Measurements from ENCODE around the gene NUMB.

The NUMB gene

DNA sequence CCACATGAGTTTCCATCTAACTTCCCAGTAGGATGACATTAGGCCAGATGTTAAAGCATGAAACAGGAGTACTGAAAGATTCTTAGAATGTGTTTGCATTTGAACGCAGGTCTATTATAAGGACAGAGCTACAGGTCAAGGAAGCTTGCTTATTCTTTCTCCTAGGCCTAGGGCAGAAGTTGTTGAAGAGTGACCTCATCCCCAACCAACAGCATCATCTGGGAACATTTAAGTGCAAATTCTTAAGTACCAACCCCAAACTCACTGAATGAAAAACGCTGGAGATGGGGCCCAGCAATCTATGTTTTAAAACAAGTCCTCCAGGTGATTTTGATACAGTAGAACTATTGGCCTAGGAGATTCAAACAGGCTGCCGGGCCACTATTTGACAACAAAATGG lies 168.6 kb downstream of the NUMB start:
- DNase-seq (ENCODE audit: low spot score) = no peak

- DNase-seq (ENCODE audit: low spot score) = no peak
Measured at GRCh38 chr14:73289308-73289707, 169.0 kb downstream of the NUMB start.

- no peak for DNase-seq (ENCODE audit: low spot score)
Measured at GRCh38 chr14:73287071-73287470, 171.3 kb downstream of the NUMB start.

DNA sequence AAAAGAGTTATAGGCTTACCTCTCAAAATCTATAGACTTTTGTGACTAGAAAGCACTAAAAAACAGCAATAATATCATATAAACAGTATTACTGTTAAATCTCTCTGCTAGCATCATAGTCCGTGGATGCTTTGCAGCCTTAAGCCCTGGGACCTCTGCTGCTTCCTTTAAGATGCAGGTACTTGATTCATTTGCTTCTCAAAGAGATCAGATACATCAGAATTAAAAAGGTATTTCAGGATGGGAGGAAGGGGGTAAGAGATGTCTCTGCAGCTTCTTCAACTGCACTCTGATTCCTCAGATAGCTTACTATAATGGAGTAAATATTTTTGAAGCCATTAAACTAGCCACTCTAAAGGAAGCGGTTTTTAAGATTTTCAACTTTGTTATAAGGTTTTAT lies 171.7 kb downstream of the NUMB start:
- DNase-seq (ENCODE audit: low spot score) = no peak

DNA sequence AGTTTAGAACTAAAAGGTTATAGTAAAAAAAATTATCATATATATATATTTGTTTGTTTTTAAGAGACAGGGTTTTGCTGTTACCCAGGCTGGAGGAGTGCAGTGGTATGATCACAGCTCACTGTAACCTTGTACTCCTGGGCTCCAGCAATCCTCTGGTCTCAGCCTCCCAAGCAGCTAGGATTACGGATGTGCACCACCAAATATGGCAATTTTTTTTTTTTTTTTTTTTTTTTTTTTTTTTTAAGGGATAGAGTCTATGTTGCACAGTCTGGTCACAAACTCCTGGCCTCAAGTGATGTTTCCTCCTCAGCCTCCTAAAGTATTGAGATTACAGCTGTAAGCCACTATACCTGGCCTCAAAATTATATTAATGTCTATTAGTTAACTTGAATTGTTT lies 172.4 kb downstream of the NUMB start:
- DNase-seq (ENCODE audit: low spot score) = no peak

DNA sequence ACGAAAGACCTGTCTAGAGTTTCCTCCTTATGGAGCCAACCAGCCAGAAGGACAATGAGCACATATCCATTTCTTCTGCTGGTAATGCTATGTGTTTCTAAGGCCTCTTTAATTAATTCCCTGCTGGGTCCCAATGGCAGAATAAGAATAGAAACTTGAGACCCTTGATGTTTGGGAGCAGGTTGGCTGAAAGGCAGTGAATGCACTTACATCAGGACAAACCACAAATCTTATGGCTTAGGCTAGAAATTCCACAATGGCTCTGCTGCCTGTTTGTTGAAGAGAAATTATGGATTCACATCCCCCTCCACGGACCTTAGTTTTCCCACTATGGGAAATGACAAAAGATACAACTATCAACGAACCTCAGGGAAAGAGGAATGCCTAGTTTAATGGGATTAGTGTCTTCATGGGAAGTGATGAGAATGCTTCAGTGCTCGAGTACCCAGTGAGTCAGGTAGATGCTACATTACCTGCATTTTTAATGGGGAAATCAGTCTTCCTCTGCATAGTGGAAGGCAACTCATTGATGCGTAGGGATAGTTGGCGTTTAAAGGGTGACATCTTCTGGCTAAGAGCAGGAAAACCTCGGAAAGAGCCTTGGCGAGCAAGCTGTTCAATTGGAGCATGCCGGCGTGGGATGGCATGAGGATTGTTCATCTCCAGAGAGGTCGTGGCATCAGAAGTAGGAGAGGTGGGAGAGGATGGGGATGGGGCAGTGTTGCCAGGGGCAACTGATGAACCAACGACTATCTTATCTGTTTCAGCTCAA lies 174.6 kb downstream of the NUMB start:
- DNase-seq (ENCODE audit: low spot score) = no peak

GRCh38 chr14:73280903-73281302 lies 177.4 kb downstream of the NUMB start:
- DNase-seq (ENCODE audit: low spot score) = no peak

GRCh38 chr14:73277376-73277775 lies 181.0 kb downstream of the NUMB start:
- no peak for DNase-seq (ENCODE audit: low spot score)

- DNase-seq (ENCODE audit: low spot score) = no peak
Measured at GRCh38 chr14:73276836-73277235, 181.5 kb downstream of the NUMB start.

DNA sequence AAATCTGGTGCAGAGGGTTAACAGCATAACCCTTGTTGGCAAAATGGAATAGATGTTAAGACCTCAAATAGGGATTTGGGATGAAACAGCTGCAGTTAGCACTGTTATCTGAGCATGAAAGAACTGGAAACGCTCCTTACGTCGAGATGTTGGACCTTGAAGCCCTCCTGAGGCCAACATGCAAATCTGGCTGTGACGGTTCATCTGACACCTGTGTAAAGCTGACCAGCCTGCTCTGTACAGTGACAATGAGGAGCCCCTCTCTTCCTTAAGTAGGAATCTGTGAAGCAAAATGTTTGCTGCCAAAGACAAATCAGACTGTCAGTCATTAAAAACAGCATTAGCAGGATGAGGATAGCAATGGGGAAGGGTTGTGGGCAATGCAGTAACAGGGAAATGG lies 184.5 kb downstream of the NUMB start:
- no peak for DNase-seq (ENCODE audit: low spot score)

DNA sequence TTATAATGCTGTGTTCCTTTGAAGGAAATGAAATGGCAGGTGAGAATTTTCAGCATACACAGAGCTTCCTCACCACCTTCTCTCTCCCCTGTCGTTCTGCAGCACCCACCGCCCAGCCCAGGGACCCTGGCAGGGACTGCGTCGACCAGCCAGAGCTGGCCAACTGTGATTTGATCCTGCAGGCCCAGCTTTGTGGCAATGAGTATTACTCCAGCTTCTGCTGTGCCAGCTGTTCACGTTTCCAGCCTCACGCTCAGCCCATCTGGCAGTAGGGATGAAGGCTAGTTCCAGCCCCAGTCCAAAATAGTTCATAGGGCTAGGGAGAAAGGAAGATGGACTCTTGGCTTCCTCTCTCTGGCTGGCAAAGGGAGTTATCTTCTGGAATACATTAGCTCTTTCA lies 186.0 kb downstream of the NUMB start:
- no peak for DNase-seq (ENCODE audit: low spot score)

DNA sequence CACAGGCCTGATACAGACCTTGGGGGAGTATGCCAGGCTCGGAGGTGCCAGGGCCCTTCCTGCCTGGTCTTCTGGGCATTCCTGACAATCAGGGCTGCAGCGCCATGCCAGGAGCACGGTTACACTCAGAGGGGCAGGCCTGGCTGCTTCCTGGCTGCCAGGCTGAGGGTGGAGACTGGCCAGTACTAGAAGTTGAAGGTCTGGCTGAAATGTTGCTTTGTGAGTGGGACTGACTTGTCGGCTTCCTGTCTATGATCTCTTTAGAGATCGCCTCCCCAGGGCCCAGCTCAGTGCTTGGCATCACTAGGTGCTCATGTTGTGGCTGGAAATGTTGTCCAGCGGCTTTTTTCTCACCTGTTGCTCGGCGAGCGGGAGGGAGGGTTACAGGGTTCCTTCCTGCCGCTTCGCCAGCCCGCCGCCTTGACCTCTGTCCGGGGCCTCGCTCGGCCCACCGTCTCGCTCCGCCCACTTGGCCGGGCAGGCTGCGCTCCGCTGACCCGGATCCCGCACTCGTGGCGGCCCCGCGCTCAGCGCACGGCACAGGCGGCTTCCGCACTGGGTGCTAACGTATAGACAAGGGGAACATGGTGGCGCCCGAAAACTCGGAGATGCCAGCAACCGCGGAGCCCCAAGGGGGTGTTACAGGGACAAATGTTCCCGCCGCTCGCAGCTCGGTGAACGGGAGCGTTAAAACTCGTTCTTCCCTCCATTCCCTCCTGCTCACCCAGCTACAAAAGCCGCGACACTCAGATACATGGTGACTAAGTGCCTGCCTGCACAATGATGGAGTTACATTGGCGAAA lies 188.4 kb downstream of the NUMB start:
- DNase-seq (ENCODE audit: low spot score) = peak; percentile 82

DNA sequence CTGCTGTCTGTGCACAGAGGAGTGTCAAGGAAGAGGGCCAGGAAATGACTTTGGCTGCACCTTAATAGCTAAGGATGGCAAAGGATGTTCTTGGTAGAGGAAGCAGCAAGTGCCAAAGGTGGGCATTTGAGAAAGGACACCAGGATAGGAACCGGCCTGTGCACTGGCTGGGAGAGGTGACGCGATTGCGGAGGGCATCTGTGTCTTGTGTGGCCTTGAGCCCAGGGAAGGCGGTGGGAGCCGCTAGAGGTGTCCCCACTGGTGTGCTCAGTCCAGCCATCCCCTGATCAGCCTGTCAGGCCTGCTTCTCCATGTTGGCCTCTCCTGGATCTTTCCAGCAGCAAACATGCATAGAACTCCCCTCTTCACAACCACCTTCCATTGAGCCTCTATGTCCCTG lies 190.9 kb downstream of the NUMB start:
- no peak for DNase-seq (ENCODE audit: low spot score)

- no peak for DNase-seq (ENCODE audit: low spot score)
Measured at GRCh38 chr14:73266317-73266716, 192.0 kb downstream of the NUMB start.

- DNase-seq (ENCODE audit: low spot score) = no peak
Measured at GRCh38 chr14:73265721-73266046, 192.7 kb downstream of the NUMB start.

- DNase-seq (ENCODE audit: low spot score) = no peak
Measured at GRCh38 chr14:73264885-73265720, 193.2 kb downstream of the NUMB start.

- no peak for DNase-seq (ENCODE audit: low spot score)
Measured at GRCh38 chr14:73264080-73264884, 194.1 kb downstream of the NUMB start.

GRCh38 chr14:73263606-73264005 lies 194.7 kb downstream of the NUMB start:
- no peak for DNase-seq (ENCODE audit: low spot score)

GRCh38 chr14:73262427-73263183 lies 195.7 kb downstream of the NUMB start:
- DNase-seq (ENCODE audit: low spot score) = no peak

DNA sequence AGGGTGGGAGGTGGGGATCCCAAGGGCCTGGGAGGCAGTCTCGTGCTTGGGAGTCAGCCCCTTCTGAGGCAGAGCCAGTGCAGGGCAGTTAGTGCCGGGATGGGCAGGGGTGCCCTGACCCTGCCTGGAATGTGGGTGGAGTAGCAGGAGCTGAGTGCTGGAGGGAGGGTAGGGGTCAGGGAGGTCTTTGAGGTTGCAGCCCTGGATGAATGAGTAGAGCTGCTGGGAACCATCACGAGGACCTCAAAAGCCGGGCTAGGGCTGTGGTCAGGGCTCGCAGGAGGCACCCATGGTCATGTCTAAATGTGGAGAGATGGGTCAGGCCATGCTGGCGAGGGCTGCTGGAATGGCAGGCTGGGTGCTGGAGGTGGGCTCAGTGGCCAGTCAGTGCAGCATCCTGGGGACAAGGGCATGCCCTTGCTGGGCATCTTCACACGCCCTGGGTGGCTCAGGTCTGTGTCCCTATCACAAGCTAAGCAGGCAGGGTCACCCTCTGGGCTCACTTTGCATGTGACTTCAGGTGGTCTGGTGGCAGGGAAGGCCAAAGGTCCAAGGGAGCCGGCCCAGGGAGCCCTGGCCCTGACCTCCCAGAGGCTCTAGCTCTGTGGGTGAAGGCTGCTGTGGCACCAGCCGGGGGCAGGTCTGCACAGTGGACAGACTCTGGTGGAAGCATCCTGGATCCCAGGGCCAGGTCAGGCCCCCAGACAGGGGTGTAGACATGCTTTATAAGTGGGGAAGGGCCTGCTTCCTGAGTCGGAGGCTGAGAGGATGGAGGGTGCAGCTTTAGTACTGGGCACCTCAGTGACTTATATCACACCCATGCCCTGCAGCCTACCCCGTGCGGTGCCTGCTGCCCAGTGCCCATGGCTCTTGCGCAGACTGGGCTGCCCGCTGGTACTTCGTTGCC lies 196.6 kb downstream of the NUMB start:
- DNase-seq (ENCODE audit: low spot score) = no peak

Measured in iPS-NIHi11 (cell line).